Suppressor macrophage treated with lipopolysaccharide for 4 hours (primary cell): Measurements from ENCODE around the gene PAIP2.
"Not testable (repeated sequence)": the region's sequence is repeated elsewhere in the genome, so short reads cannot be mapped to it uniquely, and the experiment has no call there.

Experiments
- DNase-seq: peaks from one replicate; pipeline ENCODE4 v3.0.0-alpha.2; 2020

The PAIP2 gene

GRCh38 chr5:139379626-139380449 lies 38.2 kb downstream of the PAIP2 start:
- DNase-seq: no peak

DNA sequence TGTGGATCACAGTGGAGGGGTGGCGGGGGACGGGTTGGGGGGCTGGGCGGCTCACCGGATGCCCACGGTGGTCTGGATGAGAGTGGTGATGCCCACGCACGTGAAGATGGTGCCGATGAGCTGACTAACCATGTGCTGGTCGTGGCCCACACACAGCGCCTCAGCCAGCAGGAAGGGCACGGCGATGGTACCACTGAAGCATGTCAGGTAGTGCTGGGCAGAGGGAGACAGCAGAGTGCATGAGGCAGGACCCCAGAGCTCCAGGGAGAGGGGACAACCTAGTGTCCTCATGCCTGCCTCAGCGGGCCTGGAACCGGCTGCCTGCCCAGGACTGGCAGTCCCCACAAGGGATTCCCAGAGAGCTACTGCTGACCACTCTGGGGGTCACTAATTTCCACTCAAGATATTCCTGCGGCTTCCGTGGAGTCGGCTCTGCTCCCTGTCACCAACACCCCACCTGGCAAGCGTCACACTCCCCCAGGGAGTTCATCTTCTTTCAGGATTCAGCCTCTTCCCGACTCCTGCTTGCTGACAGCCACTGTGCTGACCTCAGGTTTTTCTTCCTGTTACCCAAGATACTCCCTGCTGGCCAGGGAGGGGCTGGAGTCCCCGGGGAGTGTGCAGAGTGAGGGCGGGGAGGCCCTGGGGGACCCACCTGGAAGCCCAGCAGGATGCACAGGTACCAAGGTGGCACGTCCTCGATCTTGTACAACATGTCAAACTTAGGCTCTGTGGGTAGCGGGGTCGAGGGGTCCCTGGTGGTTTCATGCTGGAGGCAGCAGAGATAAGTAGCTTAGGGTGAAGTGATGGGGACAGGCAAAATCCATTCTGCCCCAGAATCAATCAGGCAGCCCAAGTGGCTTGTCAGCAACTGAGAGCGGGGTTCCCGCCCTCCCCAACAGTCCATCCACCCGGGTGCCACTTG lies 40.4 kb downstream of the PAIP2 start:
- DNase-seq: no peak

DNA sequence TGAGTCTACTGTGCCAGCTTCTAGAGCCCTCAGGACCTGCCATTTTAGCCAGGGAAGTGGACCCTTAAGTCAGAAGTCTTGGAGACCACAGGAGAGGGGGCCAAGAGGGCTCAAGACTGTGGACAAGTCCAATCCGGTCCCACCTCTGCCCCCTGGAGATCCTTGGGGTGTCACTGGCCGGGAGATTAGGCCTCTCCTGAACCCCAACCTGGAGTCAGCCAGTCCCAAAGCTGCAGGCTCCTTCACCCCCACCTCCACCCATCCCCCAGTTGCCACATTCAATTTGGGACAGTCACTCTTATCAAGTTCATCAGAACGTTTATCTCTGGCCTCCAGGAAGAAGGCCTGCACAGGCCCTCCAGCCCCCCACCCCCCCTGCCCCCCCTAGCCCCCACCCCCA lies 41.2 kb downstream of the PAIP2 start:
- no peak for DNase-seq

- no peak for DNase-seq
These were observed 41.8 kb downstream of the PAIP2 start, which contains the start of gene SLC23A1 for GRCh38 chr5:139383275-139383992. SLC23A1 (minus strand) TSS chr5:139383297; CDS start chr5:139383253, 44 bp downstream.

- DNase-seq: no peak
These were observed 42.4 kb downstream of the PAIP2 start for GRCh38 chr5:139383993-139384590.

DNA sequence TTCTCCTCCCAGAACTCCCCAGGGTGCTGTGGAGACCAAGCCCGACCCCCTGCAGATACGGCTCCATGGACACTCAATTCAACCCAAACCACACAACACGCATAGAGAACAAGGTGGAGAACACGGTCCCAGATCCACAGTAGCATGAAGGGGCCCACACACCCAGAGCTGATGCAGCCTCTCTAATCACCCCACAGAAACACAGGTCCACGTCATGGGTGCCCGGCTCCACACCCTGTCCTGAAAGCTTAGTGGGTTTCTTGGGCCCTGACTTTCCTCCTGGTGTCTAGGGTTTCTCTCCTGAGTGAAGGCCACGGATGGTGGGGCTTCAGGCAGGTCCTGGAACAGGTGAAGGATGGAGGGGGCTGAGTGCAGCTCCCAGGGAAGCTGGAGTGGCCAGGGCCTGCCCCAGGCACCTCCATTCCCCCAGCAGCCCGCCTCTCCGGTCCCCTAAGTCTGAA lies 43.0 kb downstream of the PAIP2 start:
- DNase-seq: no peak

GRCh38 chr5:139385061-139386049 lies 43.7 kb downstream of the PAIP2 start:
- DNase-seq: peak; percentile 57

GRCh38 chr5:139386050-139386438 lies 44.4 kb downstream of the PAIP2 start:
- peak; percentile 7 for DNase-seq

GRCh38 chr5:139386956-139387355 lies 45.3 kb downstream of the PAIP2 start:
- DNase-seq: not testable (repeated sequence)

- DNase-seq: no peak
These were observed 46.0 kb downstream of the PAIP2 start for GRCh38 chr5:139387611-139388197.

GRCh38 chr5:139388198-139388821 lies 46.7 kb downstream of the PAIP2 start:
- DNase-seq: no peak

DNA sequence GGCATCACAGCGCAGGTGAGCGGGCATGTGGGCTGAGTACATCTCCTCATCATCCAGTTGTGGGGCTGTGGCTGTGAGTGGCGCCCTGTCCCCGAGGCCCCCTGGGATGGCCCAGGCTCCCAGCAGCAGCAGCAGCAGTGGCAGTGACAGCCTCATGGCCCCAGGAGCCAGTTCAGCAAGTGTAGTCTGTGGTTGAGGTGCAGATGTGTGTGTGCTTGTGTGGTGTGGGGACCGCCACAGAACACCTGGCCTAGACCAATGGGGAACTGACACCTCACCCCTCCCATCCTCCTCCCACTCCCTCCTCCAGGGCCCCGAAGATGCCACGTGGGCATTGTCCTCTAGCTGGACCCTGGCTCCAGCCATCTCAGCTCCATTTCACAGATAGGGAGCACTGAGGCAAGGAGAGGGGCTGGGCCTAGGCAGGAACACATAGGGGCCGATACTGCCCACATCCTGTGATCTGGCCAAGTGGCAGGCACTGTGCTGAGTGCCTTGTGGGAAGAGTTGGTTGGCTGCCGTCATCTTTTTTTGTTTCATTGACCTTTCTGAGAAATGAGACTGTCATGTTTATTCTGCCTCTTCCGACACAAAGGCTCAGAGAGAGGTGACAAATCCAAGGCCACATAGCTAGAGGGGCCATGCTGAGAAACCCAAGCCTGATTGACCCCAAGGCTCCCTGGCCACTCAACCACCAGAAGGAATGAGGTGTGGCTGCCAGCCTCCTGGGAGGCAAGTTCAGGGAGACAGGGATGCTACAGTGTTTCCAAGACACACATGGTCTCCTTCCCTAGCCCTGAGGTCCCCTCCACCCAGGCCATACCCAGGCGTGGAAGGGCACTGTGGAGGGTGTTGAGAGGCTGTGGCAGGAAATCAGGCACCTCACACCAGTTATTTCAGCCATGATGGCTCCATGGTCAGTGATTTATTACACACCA lies 48.3 kb downstream of the PAIP2 start, which contains the start of gene MZB1:
Gene MZB1 (minus strand): TSS at position 213 of the 938 bp plus-strand sequence. CDS start 57 bp downstream, at position 156.
- peak; percentile 8 for DNase-seq

DNA sequence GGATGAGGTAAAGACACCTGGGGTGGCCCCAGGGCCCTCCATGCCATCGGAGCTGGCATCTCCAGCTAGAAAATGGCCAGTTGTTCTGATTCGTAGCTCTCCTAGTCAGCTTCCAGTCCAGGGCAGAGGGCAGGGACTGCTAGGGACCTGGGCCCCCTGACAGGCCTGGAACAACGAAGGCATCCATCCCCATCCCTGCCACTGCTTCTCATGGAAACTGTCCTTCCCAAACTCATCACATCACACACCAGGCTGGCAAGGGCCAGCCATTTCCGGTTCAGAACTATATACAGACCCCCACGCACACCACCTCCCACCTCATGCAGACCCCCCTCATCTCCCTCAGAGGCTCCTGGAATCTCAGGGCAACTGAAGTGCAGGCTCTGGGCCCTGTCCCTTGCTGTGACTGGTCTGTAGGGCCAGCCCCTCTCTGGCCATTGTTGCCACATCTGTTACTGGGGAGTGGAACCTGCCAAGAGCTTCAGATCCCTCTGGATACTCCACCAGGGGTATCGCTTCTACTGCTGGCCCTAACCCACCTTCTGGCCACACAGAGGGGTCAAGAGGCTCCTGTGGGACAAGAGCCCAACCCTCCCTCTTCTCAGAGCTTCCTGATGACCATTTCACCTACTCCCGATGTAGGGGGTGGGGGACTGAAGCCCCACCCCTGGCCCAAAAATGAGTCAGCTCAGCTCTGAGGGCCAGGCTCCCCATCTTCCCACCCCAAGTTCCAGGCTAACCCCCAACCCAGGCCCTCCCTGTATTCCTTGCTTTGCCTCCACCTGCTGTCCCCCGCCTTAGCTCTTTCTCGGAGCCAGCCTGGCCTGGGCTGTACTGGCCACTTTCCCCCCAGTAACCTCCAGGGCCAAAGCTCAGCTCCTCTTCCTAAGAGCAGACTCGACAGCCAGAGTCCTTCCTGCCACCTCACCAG lies 49.2 kb downstream of the PAIP2 start:
- no peak for DNase-seq

DNA sequence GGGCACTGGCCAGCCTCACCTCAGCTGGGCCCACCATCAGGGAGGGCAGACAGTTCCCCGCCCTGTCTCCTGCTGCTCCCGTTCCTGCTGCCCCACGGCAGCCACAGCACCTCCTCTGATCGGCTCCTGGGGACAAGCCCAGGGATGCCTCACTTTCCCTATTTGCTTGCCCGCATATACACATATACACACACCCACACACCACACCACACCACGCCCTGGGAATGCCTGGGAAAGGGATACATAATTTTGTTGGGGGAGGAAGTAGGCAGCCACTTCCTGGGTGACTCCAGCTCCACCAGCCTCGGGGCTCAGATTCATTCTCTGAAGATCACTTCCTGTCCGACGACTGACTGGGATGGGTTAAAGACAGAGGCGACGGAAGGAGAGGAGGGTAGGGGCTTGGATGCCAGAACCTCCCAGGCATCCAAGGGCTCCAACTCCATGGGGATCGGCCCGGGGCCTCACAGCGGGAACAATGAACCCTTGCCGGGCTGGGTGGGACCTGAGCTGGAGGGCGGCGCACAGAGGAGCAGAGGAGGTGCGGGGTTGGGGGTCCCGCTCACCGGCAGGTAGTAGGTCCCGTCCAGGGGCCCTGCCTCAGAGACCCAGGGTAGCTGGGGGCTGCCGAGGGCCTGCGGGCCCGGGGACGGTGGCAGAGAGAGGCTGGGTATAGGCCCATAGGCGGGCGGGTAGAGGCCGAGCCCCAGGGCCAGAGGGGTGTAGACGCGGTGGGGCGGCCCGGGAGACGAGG lies 50.1 kb downstream of the PAIP2 start:
- peak; percentile 50 for DNase-seq

DNA sequence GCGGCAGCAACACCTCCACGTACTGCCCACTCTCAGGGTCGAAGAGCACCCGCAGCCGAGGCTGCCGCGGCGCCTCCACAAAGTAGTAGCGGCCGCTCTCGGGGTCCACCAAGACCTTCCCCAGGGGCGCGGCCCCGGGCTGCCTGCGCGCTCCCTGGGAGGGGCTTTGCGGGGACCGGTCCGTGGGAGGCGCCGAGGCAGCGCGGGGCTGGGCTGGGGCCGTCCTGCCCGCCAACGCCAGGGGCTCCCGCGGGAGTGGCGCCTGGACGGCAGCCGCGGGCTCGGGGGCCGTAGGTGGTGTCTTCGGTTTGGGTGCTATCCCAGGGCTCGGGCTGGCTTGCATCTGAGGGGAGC lies 50.6 kb downstream of the PAIP2 start:
- no peak for DNase-seq

GRCh38 chr5:139392678-139393496 lies 51.2 kb downstream of the PAIP2 start:
- DNase-seq: peak; percentile 73
